HG03175 (cell line): Measurements from ENCODE around the gene KIF5A.

ENCODE experiments used
- ATAC-seq: cut with Tn5 transposase; IDR thresholded peaks from one replicate; pipeline ENCODE4 v1.9.1; 2021; ENCODE audit warnings: mild to moderate bottlenecking, moderate library complexity; ENCODE audit not compliant: unreplicated experiment

KIF5A gene

GRCh38 chr12:57628280-57629191, 78.7 kb downstream of the KIF5A start:
- no peak for ATAC-seq

DNA sequence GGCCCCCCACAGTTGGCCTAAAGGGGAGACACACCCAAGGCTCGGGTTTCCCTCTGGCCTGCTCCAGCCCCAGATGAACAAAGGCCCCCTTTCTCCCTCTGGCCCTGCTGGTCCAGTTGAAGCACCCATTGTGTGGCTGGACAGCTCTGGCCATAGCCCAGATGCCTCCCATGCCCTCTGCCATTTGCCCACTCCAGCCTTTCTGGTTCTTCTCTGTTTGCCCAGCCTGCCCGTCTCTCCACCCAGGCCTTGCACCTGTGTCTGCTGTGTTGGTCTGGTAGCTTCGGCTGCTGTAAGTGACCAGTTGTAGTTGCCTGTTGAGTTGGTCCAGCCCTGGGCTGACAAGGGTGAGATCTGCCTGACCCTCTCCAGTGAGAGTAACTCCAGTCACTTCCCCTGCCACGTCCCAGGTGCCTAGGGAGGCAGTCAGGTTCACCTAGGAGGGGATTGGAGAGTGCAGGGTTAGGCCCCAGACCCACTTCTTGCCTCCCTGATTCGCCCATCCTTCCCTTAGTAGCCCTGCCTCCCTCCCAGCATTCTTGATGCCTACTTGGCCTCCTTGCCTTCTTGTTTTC, 80.1 kb downstream of the KIF5A start:
- no peak for ATAC-seq

DNA sequence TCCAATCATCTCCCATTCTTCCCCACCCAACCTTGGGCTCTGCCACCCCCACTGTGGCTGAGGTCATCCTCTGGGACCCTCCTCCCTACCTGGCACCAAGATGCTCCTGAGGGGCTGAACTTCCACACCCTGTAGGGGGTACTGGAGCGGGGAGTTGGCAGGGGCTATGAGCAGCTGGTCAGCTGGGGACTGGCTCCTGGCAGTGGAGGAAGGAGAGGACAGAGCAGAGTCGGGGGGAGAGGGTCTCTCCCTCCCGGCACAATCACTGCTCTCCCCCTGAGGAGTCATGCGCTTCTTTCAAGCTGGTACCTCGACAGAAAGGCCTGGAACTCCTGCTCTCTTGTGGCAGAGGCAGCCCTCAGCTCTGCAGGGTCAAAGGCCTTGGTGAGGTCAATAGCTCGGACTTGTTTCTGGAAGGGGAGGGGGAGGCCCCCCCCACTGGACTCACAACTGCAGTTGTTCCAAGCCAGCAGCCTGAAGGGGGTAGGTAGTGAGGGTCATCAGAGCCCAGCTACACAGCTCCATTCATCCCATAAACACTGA, 81.1 kb downstream of the KIF5A start:
- ATAC-seq = no peak

DNA sequence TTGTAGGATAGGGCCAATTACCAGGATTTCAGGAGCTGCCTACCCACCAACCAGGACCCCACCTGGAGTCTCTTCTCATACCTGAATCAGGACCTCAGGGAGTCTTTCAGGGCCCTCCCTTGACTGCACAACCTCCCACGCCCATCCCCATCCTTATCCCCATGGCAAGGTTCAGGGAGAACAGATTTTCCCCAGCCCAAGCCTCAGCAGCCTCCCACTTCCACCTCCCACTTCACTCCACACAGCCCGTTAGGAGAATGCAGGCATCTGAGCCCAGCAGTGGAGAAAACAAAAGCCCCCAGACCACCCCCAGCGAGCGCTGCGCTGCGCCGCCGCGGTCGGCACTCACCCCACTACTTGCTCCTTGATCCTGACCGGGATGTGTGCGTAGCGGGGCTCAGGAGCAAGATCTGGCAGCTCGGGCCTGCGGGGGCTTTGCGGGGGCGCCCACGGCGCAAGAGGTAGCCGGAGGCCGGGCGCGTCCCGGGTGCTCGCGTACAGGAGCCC, 81.8 kb downstream of the KIF5A start:
- no peak for ATAC-seq

DNA sequence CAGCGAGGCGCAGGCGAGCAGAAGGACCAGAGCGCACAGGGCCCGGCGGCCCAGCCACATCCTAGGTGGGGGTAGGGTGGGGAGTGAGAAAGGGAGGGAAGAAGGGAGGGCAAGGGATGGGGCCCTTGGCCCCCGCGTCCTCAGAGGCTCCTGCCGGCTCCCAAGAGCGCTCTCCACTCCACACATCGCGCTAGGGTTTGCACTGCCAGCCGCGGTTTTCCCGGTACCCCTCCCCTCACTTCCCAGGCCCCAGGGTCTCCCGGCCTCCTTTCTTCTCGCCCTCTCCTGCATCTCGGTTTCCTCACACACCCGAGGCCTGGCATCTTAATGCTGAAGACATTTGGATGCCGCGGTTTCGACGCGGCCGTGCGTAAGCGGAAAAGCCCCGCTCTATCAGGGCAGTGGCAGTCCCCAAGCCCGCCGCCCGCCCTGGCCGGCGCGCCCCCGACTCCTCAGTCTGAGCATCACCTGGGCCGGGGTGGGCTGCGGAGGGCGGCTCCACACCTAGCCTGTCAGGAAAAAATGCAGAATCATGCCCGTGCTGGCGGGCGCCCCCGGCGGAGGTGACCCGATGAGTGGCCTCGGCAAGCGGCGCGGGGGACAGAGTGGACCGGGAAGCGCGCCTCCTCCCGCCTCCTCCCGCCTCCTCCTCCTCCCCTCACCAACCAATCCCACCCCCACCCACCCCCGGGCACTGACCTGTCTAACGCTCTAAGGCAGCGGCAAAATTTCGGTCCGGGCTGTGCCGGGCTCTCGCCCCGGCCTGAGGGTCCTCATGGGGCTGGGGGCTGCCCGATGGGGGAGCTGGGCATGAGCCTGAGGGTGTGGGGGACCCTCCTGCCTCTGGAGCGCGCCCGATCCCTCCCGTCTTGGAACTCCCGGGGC, 82.5 kb downstream of the KIF5A start:
- ATAC-seq = peak; percentile 20

DNA sequence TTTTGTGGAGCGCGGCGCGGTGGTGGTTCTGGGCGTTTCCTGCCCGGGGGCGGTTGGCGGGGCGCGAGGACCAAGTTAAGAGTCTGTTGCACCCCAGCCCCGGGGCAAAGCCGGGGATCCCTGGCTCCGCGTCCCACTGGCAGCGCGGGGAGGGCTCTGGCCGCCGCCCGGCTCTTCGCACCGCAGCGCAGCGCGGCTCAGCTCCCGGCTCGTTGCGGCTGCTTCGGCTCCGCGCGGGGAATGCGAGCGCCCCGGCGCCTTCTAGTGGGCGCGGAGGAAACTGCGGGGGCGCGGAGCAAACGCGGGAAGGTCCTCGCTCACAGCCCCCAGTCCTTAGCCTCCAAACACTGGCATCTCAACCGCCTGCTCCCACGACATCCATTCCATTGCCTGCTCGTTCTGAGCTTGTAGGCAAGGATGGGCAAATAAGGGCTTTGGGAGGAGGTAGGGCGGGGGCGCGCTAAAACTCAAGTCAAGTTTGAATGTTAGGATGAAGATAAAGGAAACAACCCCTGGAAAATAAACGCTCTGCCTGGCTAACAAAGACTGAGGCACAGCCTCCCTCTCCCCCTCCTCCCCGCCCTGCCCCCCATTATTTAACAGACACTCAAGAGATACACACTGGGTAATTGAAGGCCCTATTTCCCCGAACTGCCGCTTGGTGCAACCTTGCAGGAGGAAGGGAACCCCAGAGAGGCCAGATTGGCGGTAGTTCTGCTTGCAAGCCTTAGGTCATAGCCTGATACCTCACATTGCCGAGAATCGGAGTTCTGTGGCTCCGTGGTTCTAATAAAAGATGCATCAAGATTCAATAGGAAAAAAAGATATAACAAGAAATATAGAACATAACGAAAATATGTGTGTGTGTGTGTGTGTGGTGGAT, 83.4 kb downstream of the KIF5A start, which contains the start of gene B4GALNT1:
B4GALNT1 (minus strand) TSS at position 244 of the 883 bp plus-strand sequence. CDS start 1,069 bp downstream, outside the sequence.
- ATAC-seq = peak; percentile 71
